GM12878 (cell line): Measurements from ENCODE around the gene TEX13D. TPM values are rescaled to one million over a fixed set of nuclear protein-coding genes. Genes with fewer than 3 reads are reported as not detected.

Experiments
- ATAC-seq: fragments of 200-7000 bp; cut with Tn5 transposase; 3 replicates; pipeline ENCODE4 v1.9.1; 2020; ENCODE audit warnings: mild to moderate bottlenecking, moderate library complexity
- BruUV-seq: library from RNA; stranded (reverse); fragments of 400-500 nt; replicated peaks from 2 replicates; lab custom pipeline; 2021; lab: Mats Ljungman, UMichigan
- CTCF ChIA-PET: fragments of 300-600 bp; sonication (Branson Sonifier 250); formaldehyde crosslinking; extraction: SDS; loops from one replicate; lab custom pipeline; 2021; ENCODE audit warnings: inconsistent platforms; lab: Yijun Ruan, JAX
- POLR2A ChIA-PET: fragments of 350-600 bp; formaldehyde crosslinking; extraction: SDS; loops from one replicate; lab custom pipeline; 2021; ENCODE audit warnings: inconsistent platforms; lab: Charles Lee
- RAD21 ChIA-PET: fragments of 300-600 bp; sonication (Branson Sonifier 250); formaldehyde crosslinking; loops from one replicate; lab custom pipeline; 2023; ENCODE audit warnings: antibody characterized with exemption; ENCODE audit not compliant: unreplicated experiment; lab: Charles Lee
- SMC1A ChIA-PET: fragments of 300-600 bp; sonication (Branson Sonifier 250); formaldehyde crosslinking; loops from one replicate; lab custom pipeline; 2023; ENCODE audit not compliant: unreplicated experiment, uncharacterized antibody; lab: Charles Lee
- DNase-seq: peaks from one replicate; pipeline ENCODE4 v3.0.0-alpha.2; 2011; ENCODE audit warnings: low read depth, low spot score
- FAIRE-seq: peaks from 3 replicates; lab custom pipeline; 2011; peaks lifted over from hg19 to GRCh38; lab: Jason Lieb, UNC
- H2AFZ ChIP-seq: 2 replicates; pipeline ENCODE4 v1.6.0; 2011; ENCODE audit warnings: low read depth, low read length, control low read depth; ENCODE audit not compliant: control insufficient read depth
- H3K27ac ChIP-seq: 2 replicates; pipeline ENCODE4 v1.5.1; 2011; ENCODE audit warnings: control low read depth; ENCODE audit not compliant: control insufficient read depth, insufficient read depth
- H3K27me3 ChIP-seq, 2 experiments: replicated peaks in 1 of 2; 2 replicates each; pipeline versions ENCODE4 v1.6.0 to v1.6.1; 2011; ENCODE audit warnings: low read length in 1 of 2; ENCODE audit not compliant: control insufficient read depth in 2 of 2, insufficient read depth in 2 of 2
- H3K36me3 ChIP-seq, 2 experiments: 2 replicates each; pipeline ENCODE4 v1.5.1; 2011; ENCODE audit warnings: low read length in 1 of 2; ENCODE audit not compliant: control insufficient read depth in 2 of 2, insufficient read depth in 2 of 2
- H3K4me1 ChIP-seq: 2 replicates; pipeline ENCODE4 v1.6.1; 2011; ENCODE audit warnings: mild to moderate bottlenecking, low read length, moderate library complexity, mixed read lengths; ENCODE audit not compliant: control insufficient read depth, insufficient read depth
- H3K4me2 ChIP-seq: 2 replicates; pipeline ENCODE4 v1.6.0; 2011; ENCODE audit warnings: control low read depth; ENCODE audit not compliant: control insufficient read depth, insufficient read depth
- H3K4me3 ChIP-seq: fragments of 200-600 bp; sonication (generic); 2 replicates; pipeline ENCODE4 v1.5.1; 2016
- H3K79me2 ChIP-seq: 2 replicates; pipeline ENCODE4 v1.6.0; 2011; ENCODE audit warnings: low read length; ENCODE audit not compliant: control insufficient read depth, insufficient read depth
- H3K9ac ChIP-seq: 2 replicates; pipeline ENCODE4 v1.8.0; 2011; ENCODE audit warnings: low read length, control low read depth, mixed read lengths; ENCODE audit not compliant: control insufficient read depth, insufficient read depth
- H3K9me3 ChIP-seq: replicated peaks from 3 replicates; pipeline ENCODE4 v1.5.1; 2011; ENCODE audit warnings: mild to moderate bottlenecking, low read length; ENCODE audit not compliant: control insufficient read depth, insufficient read depth
- H4K20me1 ChIP-seq: 2 replicates; pipeline ENCODE4 v1.6.0; 2011; ENCODE audit not compliant: control insufficient read depth, insufficient read depth
- ATF2 ChIP-seq: IDR thresholded peaks from 2 replicates; pipeline ENCODE4 v1.6.1; 2012; ENCODE audit warnings: low read length, inconsistent platforms
- CHD1 ChIP-seq: IDR thresholded peaks from 2 replicates; pipeline ENCODE4 v1.6.1; 2012; ENCODE audit warnings: low read depth, low read length, improper control_type of control experiment
- CHD2 ChIP-seq: IDR thresholded peaks from 2 replicates; pipeline ENCODE4 v1.6.1; 2011; ENCODE audit warnings: low read depth, low read length, improper control_type of control experiment, borderline replicate concordance
- CUX1 ChIP-seq: IDR thresholded peaks from 2 replicates; pipeline ENCODE4 v1.6.1; 2012; ENCODE audit warnings: improper control_type of control experiment, low read depth, low read length; ENCODE audit not compliant: insufficient replicate concordance
- E2F8 ChIP-seq: fragments of 450-650 bp; IDR thresholded peaks from 2 replicates; pipeline ENCODE4 v1.6.1; 2018; ENCODE audit warnings: mild to moderate bottlenecking, low read depth, moderate library complexity; ENCODE audit not compliant: partially characterized antibody
- HDAC6 ChIP-seq: fragments of 200-600 bp; sonication (generic); IDR thresholded peaks from one replicate; pipeline ENCODE4 v1.8.0; 2017; ENCODE audit warnings: antibody characterized with exemption; ENCODE audit not compliant: unreplicated experiment
- HSF1 ChIP-seq: fragments of 150-350 bp; IDR thresholded peaks from 2 replicates; pipeline ENCODE4 v1.6.1; 2014; ENCODE audit warnings: mild to moderate bottlenecking, low read depth, low read length
- JUND ChIP-seq: IDR thresholded peaks from 2 replicates; pipeline ENCODE4 v1.6.1; 2012; ENCODE audit warnings: low read depth, mild to moderate bottlenecking, low read length, improper control_type of control experiment, moderate library complexity
- MYC ChIP-seq: IDR thresholded peaks from 2 replicates; pipeline ENCODE4 v1.6.1; 2011; ENCODE audit warnings: mild to moderate bottlenecking, low read length, moderate library complexity, inconsistent platforms; ENCODE audit not compliant: insufficient read depth, insufficient replicate concordance, insufficient read length, severe bottlenecking
- RAD51 ChIP-seq: fragments of 450-650 bp; IDR thresholded peaks from 2 replicates; pipeline ENCODE4 v1.6.1; 2016; ENCODE audit warnings: moderate library complexity, mild to moderate bottlenecking, inconsistent platforms
- TBL1XR1 ChIP-seq: IDR thresholded peaks from 2 replicates; pipeline ENCODE4 v1.6.1; 2012; ENCODE audit warnings: low read depth, low read length, improper control_type of control experiment
- WGBS: methylation state at CpG from one replicate; pipeline ENCODE4 v1.1.6; 2016; ENCODE audit warnings: low lambda C conversion rate; ENCODE audit not compliant: insufficient replicate concordance, insufficient coverage; ENCODE audit errors: missing lambda C conversion rate; 5-methylcytosine and 5-hydroxymethylcytosine counted together
- in situ Hi-C: fragments of 300-500 bp; cut with MboI; formaldehyde crosslinking; loops from 9 replicates; pipeline ENCODE4 v1.14.3; 2018; ENCODE audit warnings: mixed read lengths
- intact Hi-C: fragments of 100-400 bp; cut with micrococcal nuclease; formaldehyde crosslinking; loops from one replicate; pipeline ENCODE4 v1.14.2; 2022; ENCODE audit not compliant: unreplicated experiment
- polyA plus RNA-seq, 11 experiments: library from polyadenylated mRNA; depleted of rRNA in 4 of 11; unstranded in 6 of 11; stranded (reverse) in 5 of 11; fragments of >200 nt; fragmentation: Nextera tagmentation in 4 of 11; fragmentation: Illumina TruSeq in 1 of 11; extraction: Ambion mirVana in 4 of 11; extraction: Trizol in 1 of 11; gene quantifications; 1 replicate in 1 of 11; 2 replicates in 10 of 11; pipeline versions ENCODE4 v1.2.1 to v1.2.3, GENCODE V29; 2011 to 2016; ENCODE audit warnings: inconsistent platforms in 2 of 11, missing spikeins in 2 of 11, low read depth in 1 of 11
- total RNA-seq, 4 experiments: library from RNA; depleted of rRNA in 3 of 4; stranded (reverse); fragments of >200 nt in 3 of 4; fragmentation: Illumina TruSeq in 1 of 4; extraction: Trizol in 1 of 4; gene quantifications; 2 replicates each; pipeline versions ENCODE4 v1.2.1 to v1.2.3, GENCODE V29; 2013 to 2021

TEX13D gene
- total and polyA plus RNA-seq, 10 of the 15 experiments (the other 5 are each of a cell fraction or from before 2014, with no cell fraction given) = 0.11 to 2.9 (median 0.19) TPM; not detected in 1

GRCh38 chrX:124373348-124373747 lies 40.9 kb downstream of the TEX13D start:
- DNase-seq (no peak), FAIRE-seq (no peak), ATAC-seq (no peak)
- no peak overlapping the region for H2AFZ ChIP-seq
- in situ Hi-C loops (no loop called here), intact Hi-C loops (no loop called here)
- H4K20me1 ChIP-seq = no peaks in the 10 kb centered on the region
- CTCF ChIA-PET = interaction anchor here (0.6 to 0.7 kb wide), 2 partner anchors 10 to 151 kb away, joined by 4 to 8 read pairs; no protein-coding TSS in a partner anchor
- H3K27me3 ChIP-seq = no peaks in the 10 kb centered on the region
- no peak overlapping the region for H3K9ac ChIP-seq
- no peaks in the 10 kb centered on the region for H3K9me3 ChIP-seq
- POLR2A ChIA-PET = no interaction called here
- no peaks in the 10 kb centered on the region for H3K79me2 ChIP-seq
- no peak overlapping the region for H3K27ac ChIP-seq
- no TSS peak for BruUV-seq
- H3K36me3 ChIP-seq = no peaks in the 10 kb centered on the region
- RAD21 ChIA-PET = no interaction called here
- no peaks in the 10 kb centered on the region for H3K4me1 ChIP-seq
- SMC1A ChIA-PET = interaction anchor here (0.7 to 1.4 kb wide), 3 partner anchors 9 to 18 kb away, joined by 3 to 5 read pairs (median 5); no protein-coding TSS in a partner anchor
- H3K4me2 ChIP-seq = no peak overlapping the region
- H3K4me3 ChIP-seq = no peak overlapping the region
- WGBS = 20% methylated on average over 1 of the region's 1 CpG
- TF ChIP-seq CUX1 (no peak), RAD51 (no peak), HSF1 (no peak), HDAC6 (no peak), CHD1 (no peak), ATF2 (no peak), E2F8 (no peak), TBL1XR1 (no peak), CHD2 (no peak), MYC (no peak), JUND (no peak)
